KMS-11 (cell line): ENCODE data around the gene BSND.

Experiments used
- H2AFZ ChIP-seq: fragments of 200-600 bp; sonication (generic); 2 replicates; pipeline ENCODE4 v1.6.1; 2016; ENCODE audit warnings: antibody characterized with exemption, mixed run types, low read depth
- H3K27ac ChIP-seq: fragments of 200-600 bp; sonication (generic); 2 replicates; pipeline ENCODE4 v1.6.1; 2016; ENCODE audit warnings: mild to moderate bottlenecking, mixed run types
- H3K27me3 ChIP-seq: fragments of 200-600 bp; sonication (generic); 2 replicates; pipeline ENCODE4 v1.6.1; 2017; ENCODE audit warnings: mild to moderate bottlenecking, low read depth, mixed run types, moderate library complexity; ENCODE audit not compliant: insufficient read depth
- H3K36me3 ChIP-seq: fragments of 200-600 bp; sonication (generic); 2 replicates; pipeline ENCODE4 v1.6.1; 2017; ENCODE audit warnings: mild to moderate bottlenecking, mixed run types; ENCODE audit not compliant: insufficient read depth
- H3K4me1 ChIP-seq: fragments of 200-600 bp; sonication (generic); 2 replicates; pipeline ENCODE4 v1.6.1; 2016; ENCODE audit warnings: mild to moderate bottlenecking, low read depth, mixed run types; ENCODE audit not compliant: poor library complexity, severe bottlenecking
- H3K4me2 ChIP-seq: fragments of 200-600 bp; sonication (generic); 2 replicates; pipeline ENCODE4 v1.7.0; 2016; ENCODE audit warnings: mild to moderate bottlenecking, mixed run types
- H3K4me3 ChIP-seq: fragments of 200-600 bp; sonication (generic); IDR thresholded peaks from 2 replicates; pipeline ENCODE4 v1.6.1; 2017; ENCODE audit warnings: low read depth, low read length, mixed read lengths; ENCODE audit not compliant: insufficient read depth
- H3K79me2 ChIP-seq: fragments of 200-600 bp; sonication (generic); 2 replicates; pipeline ENCODE4 v1.6.1; 2016; ENCODE audit warnings: low read depth, mixed run types; ENCODE audit not compliant: insufficient read depth
- H3K9ac ChIP-seq: fragments of 200-600 bp; sonication (generic); 2 replicates; pipeline ENCODE4 v1.6.1; 2016; ENCODE audit warnings: mild to moderate bottlenecking, mixed run types
- H4K20me1 ChIP-seq: fragments of 200-600 bp; sonication (generic); 2 replicates; pipeline ENCODE4 v1.6.1; 2016; ENCODE audit warnings: mild to moderate bottlenecking, mixed run types; ENCODE audit not compliant: insufficient read depth
- TF ChIP-seq, protein P1 (sequence below): fragments of 200-600 bp; sonication (generic); conservative IDR thresholded peaks from 2 replicates; pipeline ENCODE4 v1.6.1; 2017; ENCODE audit warnings: low read depth, mild to moderate bottlenecking, antibody characterized with exemption, low read length, moderate library complexity, mixed read lengths

Gene BSND

GRCh38 chr1:55038552-55038838 is 39.8 kb downstream of the BSND start:
- Histone ChIP-seq H2AFZ (no peak overlapping the region), H3K9ac (no peak overlapping the region), H3K27ac (no peak overlapping the region), H3K4me1 (no peaks in the 10 kb centered on the region), H3K27me3 (no peaks in the 10 kb centered on the region), H3K4me2 (no peak overlapping the region), H3K79me2 (no peaks in the 10 kb centered on the region), H3K36me3 (no peaks in the 10 kb centered on the region), H4K20me1 (no peaks in the 10 kb centered on the region), H3K4me3 (no peak overlapping the region)
- TF ChIP-seq, protein P1, sequence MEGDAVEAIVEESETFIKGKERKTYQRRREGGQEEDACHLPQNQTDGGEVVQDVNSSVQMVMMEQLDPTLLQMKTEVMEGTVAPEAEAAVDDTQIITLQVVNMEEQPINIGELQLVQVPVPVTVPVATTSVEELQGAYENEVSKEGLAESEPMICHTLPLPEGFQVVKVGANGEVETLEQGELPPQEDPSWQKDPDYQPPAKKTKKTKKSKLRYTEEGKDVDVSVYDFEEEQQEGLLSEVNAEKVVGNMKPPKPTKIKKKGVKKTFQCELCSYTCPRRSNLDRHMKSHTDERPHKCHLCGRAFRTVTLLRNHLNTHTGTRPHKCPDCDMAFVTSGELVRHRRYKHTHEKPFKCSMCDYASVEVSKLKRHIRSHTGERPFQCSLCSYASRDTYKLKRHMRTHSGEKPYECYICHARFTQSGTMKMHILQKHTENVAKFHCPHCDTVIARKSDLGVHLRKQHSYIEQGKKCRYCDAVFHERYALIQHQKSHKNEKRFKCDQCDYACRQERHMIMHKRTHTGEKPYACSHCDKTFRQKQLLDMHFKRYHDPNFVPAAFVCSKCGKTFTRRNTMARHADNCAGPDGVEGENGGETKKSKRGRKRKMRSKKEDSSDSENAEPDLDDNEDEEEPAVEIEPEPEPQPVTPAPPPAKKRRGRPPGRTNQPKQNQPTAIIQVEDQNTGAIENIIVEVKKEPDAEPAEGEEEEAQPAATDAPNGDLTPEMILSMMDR, result no peak

- Histone ChIP-seq H3K4me1 (no peaks in the 10 kb centered on the region), H3K79me2 (no peaks in the 10 kb centered on the region), H4K20me1 (no peaks in the 10 kb centered on the region), H3K4me3 (no peak overlapping the region), H3K4me2 (no peak overlapping the region), H3K27me3 (no peaks in the 10 kb centered on the region), H3K27ac (no peak overlapping the region), H2AFZ (no peak overlapping the region), H3K9ac (no peak overlapping the region), H3K36me3 (no peaks in the 10 kb centered on the region)
- TF ChIP-seq, protein P1, result no peak
These were observed 40.2 kb downstream of the BSND start for GRCh38 chr1:55038974-55039341.

GRCh38 chr1:55039342-55040082 is 40.8 kb downstream of the BSND start, which contains the start of gene PCSK9:
Gene PCSK9, plus strand, starts transcription at chr1:55039548. Its CDS starts 290 bp downstream, at chr1:55039838.
- Histone ChIP-seq H3K79me2 (no peaks in the 10 kb centered on the region), H3K4me3 (no peak within 1 kb of the TSS), H3K27me3 (no peaks in the 10 kb centered on the region), H2AFZ (no peak within 1 kb of the TSS), H3K4me2 (no peak within 1 kb of the TSS), H4K20me1 (no peaks in the 10 kb centered on the region), H3K36me3 (no peaks in the 10 kb centered on the region), H3K9ac (no peak within 1 kb of the TSS), H3K27ac (no peak within 1 kb of the TSS), H3K4me1 (no peaks in the 10 kb centered on the region)
- TF ChIP-seq, protein P1, result no peak

GRCh38 chr1:55040083-55040932 is 41.6 kb downstream of the BSND start:
- Histone ChIP-seq H3K4me2 (no peak overlapping the region), H3K27ac (no peak overlapping the region), H3K36me3 (no peaks in the 10 kb centered on the region), H3K4me3 (no peak overlapping the region), H2AFZ (no peak overlapping the region), H3K9ac (no peak overlapping the region), H4K20me1 (no peaks in the 10 kb centered on the region), H3K79me2 (no peaks in the 10 kb centered on the region), H3K27me3 (no peaks in the 10 kb centered on the region), H3K4me1 (no peaks in the 10 kb centered on the region)
- TF ChIP-seq, protein P1, result no peak
